Measurements from ENCODE around the gene LMTK3. TPM values are rescaled to one million over a fixed set of nuclear protein-coding genes. Genes with fewer than 3 reads are reported as not detected.
"Not testable (repeated sequence)": the region's sequence is repeated elsewhere in the genome, so short reads cannot be mapped to it uniquely, and the experiment has no call there.

The LMTK3 gene
- total RNA-seq, 1 donor from 2014 or later, result 21.3 TPM

- H3K4me1 Mint-ChIP-seq, result peaks cover 14% of the 10 kb centered on the region
- peak in 1 of 2 experiments; percentile 62 for DNase-seq (ENCODE audit: low spot score in 2 of 2, unreplicated experiment in 2 of 2)
- peak overlapping the region; percentile 71 for H3K27ac Mint-ChIP-seq
- no peaks in the 10 kb centered on the region for H3K27me3 Mint-ChIP-seq (ENCODE audit: low read depth)
- TF ChIP-seq, protein P1, sequence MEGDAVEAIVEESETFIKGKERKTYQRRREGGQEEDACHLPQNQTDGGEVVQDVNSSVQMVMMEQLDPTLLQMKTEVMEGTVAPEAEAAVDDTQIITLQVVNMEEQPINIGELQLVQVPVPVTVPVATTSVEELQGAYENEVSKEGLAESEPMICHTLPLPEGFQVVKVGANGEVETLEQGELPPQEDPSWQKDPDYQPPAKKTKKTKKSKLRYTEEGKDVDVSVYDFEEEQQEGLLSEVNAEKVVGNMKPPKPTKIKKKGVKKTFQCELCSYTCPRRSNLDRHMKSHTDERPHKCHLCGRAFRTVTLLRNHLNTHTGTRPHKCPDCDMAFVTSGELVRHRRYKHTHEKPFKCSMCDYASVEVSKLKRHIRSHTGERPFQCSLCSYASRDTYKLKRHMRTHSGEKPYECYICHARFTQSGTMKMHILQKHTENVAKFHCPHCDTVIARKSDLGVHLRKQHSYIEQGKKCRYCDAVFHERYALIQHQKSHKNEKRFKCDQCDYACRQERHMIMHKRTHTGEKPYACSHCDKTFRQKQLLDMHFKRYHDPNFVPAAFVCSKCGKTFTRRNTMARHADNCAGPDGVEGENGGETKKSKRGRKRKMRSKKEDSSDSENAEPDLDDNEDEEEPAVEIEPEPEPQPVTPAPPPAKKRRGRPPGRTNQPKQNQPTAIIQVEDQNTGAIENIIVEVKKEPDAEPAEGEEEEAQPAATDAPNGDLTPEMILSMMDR (IDR thresholded peaks at IDR 0.05; ENCODE audit: unreplicated experiment), result no peak
- H3K36me3 Mint-ChIP-seq, result no peaks in the 10 kb centered on the region
- no peaks in the 10 kb centered on the region for H3K9me3 Mint-ChIP-seq
- peak overlapping the region; percentile 37 for H3K4me3 Mint-ChIP-seq
Observed at GRCh38 chr19:48543121-48543710, 31.6 kb upstream of the LMTK3 start.

DNA sequence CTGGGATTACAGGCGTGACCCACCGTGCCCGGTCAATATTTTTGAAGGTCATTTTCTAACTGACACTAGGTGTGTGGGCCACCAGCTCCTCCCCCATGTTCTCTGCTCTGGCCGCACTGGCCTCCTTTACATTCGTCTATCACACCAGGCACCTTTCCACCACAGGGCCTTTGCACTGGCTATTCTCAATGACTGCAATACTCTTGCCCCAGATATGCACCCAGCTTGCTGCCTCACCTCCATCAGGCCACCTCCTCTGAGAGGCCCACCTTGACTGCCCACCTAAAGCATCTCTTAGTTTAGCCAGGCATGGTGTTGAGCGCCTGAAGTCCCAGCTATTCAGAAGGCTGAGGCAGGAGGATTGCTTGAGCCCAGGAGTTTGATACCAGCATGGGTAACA, 30.2 kb upstream of the LMTK3 start:
- Mint-ChIP-seq H3K4me3 (no peak overlapping the region), H3K9me3 (no peaks in the 10 kb centered on the region), H3K4me1 (peaks cover 14% of the 10 kb centered on the region), H3K36me3 (no peaks in the 10 kb centered on the region), H3K27me3 (ENCODE audit: low read depth) (no peaks in the 10 kb centered on the region), H3K27ac (no peak overlapping the region)
- TF ChIP-seq, protein P1 (IDR thresholded peaks at IDR 0.05; ENCODE audit: unreplicated experiment), result no peak
- DNase-seq (ENCODE audit: low spot score in 2 of 2, unreplicated experiment in 2 of 2), result no peak

- TF ChIP-seq, protein P1 (IDR thresholded peaks at IDR 0.05; ENCODE audit: unreplicated experiment), result no peak
- H3K27me3 Mint-ChIP-seq (ENCODE audit: low read depth), result no peaks in the 10 kb centered on the region
- DNase-seq (ENCODE audit: low spot score in 2 of 2, unreplicated experiment in 2 of 2), result no peak
- no peaks in the 10 kb centered on the region for H3K36me3 Mint-ChIP-seq
- no peak overlapping the region for H3K4me3 Mint-ChIP-seq
- H3K4me1 Mint-ChIP-seq, result peaks cover 14% of the 10 kb centered on the region
- H3K9me3 Mint-ChIP-seq, result no peaks in the 10 kb centered on the region
- peak overlapping the region; percentile 5 for H3K27ac Mint-ChIP-seq
Observed at GRCh38 chr19:48540110-48540509, 28.5 kb upstream of the LMTK3 start.

- Mint-ChIP-seq H3K4me1 (peaks cover 14% of the 10 kb centered on the region), H3K4me3 (no peak overlapping the region), H3K36me3 (no peaks in the 10 kb centered on the region), H3K27me3 (ENCODE audit: low read depth) (no peaks in the 10 kb centered on the region), H3K9me3 (no peaks in the 10 kb centered on the region), H3K27ac (no peak overlapping the region)
- peak; percentile 57 for DNase-seq (ENCODE audit: low spot score in 2 of 2, unreplicated experiment in 2 of 2)
- TF ChIP-seq, protein P1 (IDR thresholded peaks at IDR 0.05; ENCODE audit: unreplicated experiment), result no peak
Observed at GRCh38 chr19:48539503-48540096, 28.0 kb upstream of the LMTK3 start.

DNA sequence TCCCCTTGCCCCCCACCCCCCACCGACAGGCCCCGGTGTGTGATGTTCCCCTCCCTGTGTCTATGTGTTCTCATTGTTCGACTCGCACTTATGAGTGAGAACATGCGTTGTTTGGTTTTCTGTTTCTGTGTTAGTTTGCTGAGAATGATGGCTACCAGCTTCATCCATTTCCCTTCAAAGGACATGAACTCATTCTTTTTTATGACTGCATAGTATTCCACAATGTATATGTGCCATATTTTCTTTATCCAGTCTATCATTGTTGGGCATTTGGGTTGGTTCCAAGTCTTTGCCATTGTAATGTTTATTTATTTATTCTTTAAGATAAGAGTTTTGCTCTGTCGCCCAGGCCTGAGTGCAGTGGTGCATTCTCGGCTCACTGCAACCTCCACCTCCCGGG, 26.4 kb upstream of the LMTK3 start:
- H3K9me3 Mint-ChIP-seq; H3K27ac Mint-ChIP-seq; H3K27me3 Mint-ChIP-seq (ENCODE audit: low read depth); H3K4me3 Mint-ChIP-seq; H3K4me1 Mint-ChIP-seq; H3K36me3 Mint-ChIP-seq; DNase-seq (ENCODE audit: low spot score in 2 of 2, unreplicated experiment in 2 of 2): not testable (repeated sequence)

DNA sequence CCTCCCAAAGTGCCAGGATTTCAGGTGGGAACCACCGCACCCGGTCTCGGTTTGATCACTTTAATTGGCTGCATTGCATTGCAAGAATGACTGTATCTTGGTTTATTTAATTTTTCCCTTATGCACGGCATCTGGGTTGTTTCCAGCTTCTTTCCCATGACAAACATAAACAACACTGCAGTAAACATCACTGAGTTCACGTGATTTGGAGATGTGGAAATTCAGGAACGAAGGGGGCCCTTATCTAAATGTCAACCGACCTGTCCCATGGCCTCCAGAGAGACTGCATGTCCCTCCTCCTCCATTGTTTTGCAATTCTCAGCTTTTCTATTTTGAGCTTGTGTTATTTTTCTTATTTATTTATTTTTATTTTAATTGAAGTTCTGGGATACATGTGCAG, 25.9 kb upstream of the LMTK3 start:
- Mint-ChIP-seq H3K9me3 (no peaks in the 10 kb centered on the region), H3K27me3 (ENCODE audit: low read depth) (no peaks in the 10 kb centered on the region), H3K27ac (no peak overlapping the region), H3K4me3 (no peak overlapping the region), H3K4me1 (peaks cover 5% of the 10 kb centered on the region), H3K36me3 (no peaks in the 10 kb centered on the region)
- DNase-seq (ENCODE audit: low spot score in 2 of 2, unreplicated experiment in 2 of 2), result no peak
- TF ChIP-seq, protein P1 (IDR thresholded peaks at IDR 0.05; ENCODE audit: unreplicated experiment), result no peak

All from mesothelial cell of epicardium (in vitro differentiated cells).